H1 (cell line): Measurements from ENCODE around the gene UBAC1. TPM values are rescaled to one million over a fixed set of nuclear protein-coding genes. Genes with fewer than 3 reads are reported as not detected.

Source experiments
- CTCF ChIA-PET: fragments of 300-600 bp; sonication (Branson Sonifier 250); formaldehyde crosslinking; loops from one replicate; lab custom pipeline; 2021; ENCODE audit not compliant: partially characterized antibody; lab: Charles Lee
- POLR2A ChIA-PET: fragments of 300-600 bp; sonication (Branson Sonifier 250); formaldehyde crosslinking; loops from one replicate; lab custom pipeline; 2021; ENCODE audit warnings: inconsistent platforms; ENCODE audit not compliant: partially characterized antibody; lab: Charles Lee
- DNase-seq, 2 experiments: peaks; one replicate each; pipeline versions ENCODE4 v3.0.0 to v3.0.0-alpha.2; 2010 to 2022; ENCODE audit warnings: low spot score in 2 of 2, low read depth in 1 of 2, mixed read lengths in 1 of 2
- FAIRE-seq: peaks from 2 replicates; lab custom pipeline; 2011; peaks lifted over from hg19 to GRCh38; lab: Jason Lieb, UNC
- H2AFZ ChIP-seq: 2 replicates; pipeline ENCODE4 v1.8.1; 2012; ENCODE audit warnings: low read length, inconsistent platforms
- H2AK5ac ChIP-seq: 2 replicates; pipeline ENCODE4 v1.6.1; 2013; ENCODE audit warnings: low read depth, low read length
- H2BK120ac ChIP-seq: replicated peaks from 2 replicates; pipeline ENCODE3; 2013; ENCODE audit warnings: low read depth, low read length, inconsistent platforms
- H2BK12ac ChIP-seq: 2 replicates; pipeline ENCODE4 v1.6.1; 2013; ENCODE audit warnings: low read depth, low read length
- H2BK15ac ChIP-seq: 2 replicates; pipeline ENCODE4 v1.6.1; 2013; ENCODE audit warnings: low read length
- H2BK20ac ChIP-seq: 2 replicates; pipeline ENCODE4 v1.6.1; 2013; ENCODE audit warnings: low read length
- H2BK5ac ChIP-seq: 2 replicates; pipeline ENCODE4 v1.6.1; 2013; ENCODE audit warnings: low read depth, low read length
- H3K14ac ChIP-seq: 2 replicates; pipeline ENCODE4 v1.6.1; 2013; ENCODE audit warnings: inconsistent platforms; ENCODE audit not compliant: insufficient read length
- H3K18ac ChIP-seq: 2 replicates; pipeline ENCODE4 v1.6.1; 2013; ENCODE audit warnings: low read length; ENCODE audit errors: extremely low read depth
- H3K23ac ChIP-seq: 2 replicates; pipeline ENCODE4 v1.6.1; 2013; ENCODE audit warnings: inconsistent platforms; ENCODE audit not compliant: insufficient read length
- H3K23me2 ChIP-seq: 2 replicates; pipeline ENCODE4 v1.6.1; 2013; ENCODE audit warnings: low read depth, low read length
- H3K27ac ChIP-seq: 2 replicates; pipeline ENCODE4 v1.6.1; 2011; ENCODE audit warnings: low read depth, low read length, inconsistent platforms
- H3K27me3 ChIP-seq, 4 experiments: replicated peaks in 1 of 4; 1 replicate in 1 of 4; 2 replicates in 3 of 4; pipeline versions ENCODE4 v1.6.1 to v1.8.1; 2011 to 2013; ENCODE audit warnings: low read length in 3 of 4, mild to moderate bottlenecking in 3 of 4, inconsistent platforms in 2 of 4, mixed read lengths in 2 of 4, moderate library complexity in 1 of 4; ENCODE audit not compliant: control insufficient read depth in 3 of 4, insufficient read depth in 3 of 4; ENCODE audit errors: extremely low read depth in 1 of 4
- H3K36me3 ChIP-seq, 4 experiments: 2 replicates each; pipeline versions ENCODE4 v1.6.1 to v1.8.1; 2011 to 2013; ENCODE audit warnings: mild to moderate bottlenecking in 4 of 4, low read length in 3 of 4, moderate library complexity in 2 of 4, control low read depth in 1 of 4, inconsistent platforms in 1 of 4; ENCODE audit not compliant: insufficient read depth in 4 of 4, control insufficient read depth in 2 of 4
- H3K4ac ChIP-seq: replicated peaks from 2 replicates; pipeline ENCODE3; 2013; ENCODE audit warnings: low read length, low read depth, mixed read lengths, inconsistent platforms; ENCODE audit not compliant: insufficient read length
- H3K4me1 ChIP-seq, 4 experiments: replicated peaks in 1 of 4; 1 replicate in 1 of 4; 2 replicates in 3 of 4; pipeline versions ENCODE4 v1.6.1 to v1.8.1; 2011 to 2013; ENCODE audit warnings: low read length in 3 of 4, inconsistent platforms in 2 of 4, mixed read lengths in 1 of 4; ENCODE audit not compliant: insufficient read depth in 4 of 4, control insufficient read depth in 3 of 4
- H3K4me2 ChIP-seq, 2 experiments: 2 replicates each; pipeline versions ENCODE4 v1.6.1 to v1.8.1; 2011 to 2013; ENCODE audit warnings: low read depth in 2 of 2, low read length in 2 of 2, control low read depth in 1 of 2, inconsistent platforms in 1 of 2, mild to moderate bottlenecking in 1 of 2; ENCODE audit not compliant: insufficient read depth in 1 of 2
- H3K4me3 ChIP-seq, 4 experiments: fragments of 200-600, 300-600 bp in 1 of 4; sonication (generic), shearing (Covaris generic), sonication (Bioruptor Twin) in 1 of 4; 2 replicates each; pipeline versions ENCODE4 v1.5.1 to v1.8.1; 2011 to 2016; ENCODE audit warnings: low read length in 4 of 4, low read depth in 3 of 4, control low read depth in 2 of 4, inconsistent platforms in 2 of 4, mild to moderate bottlenecking in 2 of 4, mixed read lengths in 1 of 4, moderate library complexity in 1 of 4; ENCODE audit not compliant: insufficient read depth in 2 of 4; ENCODE audit errors: extremely low read depth in 1 of 4
- H3K56ac ChIP-seq: replicated peaks from 2 replicates; pipeline ENCODE3; 2013; ENCODE audit warnings: low read depth, mild to moderate bottlenecking, mixed read lengths, low read length, inconsistent platforms; ENCODE audit not compliant: insufficient read length
- H3K79me1 ChIP-seq: 2 replicates; pipeline ENCODE4 v1.6.1; 2013; ENCODE audit warnings: low read depth, low read length, control low read depth
- H3K79me2 ChIP-seq, 2 experiments: 2 replicates each; pipeline versions ENCODE4 v1.6.1 to v1.8.1; 2012 to 2013; ENCODE audit warnings: low read length in 2 of 2, mild to moderate bottlenecking in 2 of 2, inconsistent platforms in 1 of 2; ENCODE audit not compliant: insufficient read depth in 2 of 2, control insufficient read depth in 1 of 2
- H3K9ac ChIP-seq, 4 experiments: replicated peaks in 1 of 4; 1 replicate in 1 of 4; 2 replicates in 3 of 4; pipeline versions ENCODE4 v1.6.1 to v1.8.1; 2011 to 2013; ENCODE audit warnings: low read depth in 3 of 4, low read length in 3 of 4, control low read depth in 2 of 4, mild to moderate bottlenecking in 2 of 4, moderate library complexity in 2 of 4, inconsistent platforms in 1 of 4; ENCODE audit errors: extremely low read depth in 1 of 4
- H3K9me3 ChIP-seq, 2 experiments: 2 replicates each; pipeline versions ENCODE4 v1.6.1 to v1.8.1; 2012 to 2013; ENCODE audit warnings: mild to moderate bottlenecking in 2 of 2, moderate library complexity in 2 of 2, control low read depth in 1 of 2, inconsistent platforms in 1 of 2, low read depth in 1 of 2, low read length in 1 of 2, mixed read lengths in 1 of 2; ENCODE audit not compliant: insufficient read depth in 2 of 2
- H4K20me1 ChIP-seq, 2 experiments: replicated peaks in 1 of 2; 2 replicates each; pipeline versions ENCODE3 to v1.8.1; 2011 to 2013; ENCODE audit warnings: inconsistent platforms in 2 of 2, low read length in 2 of 2, mild to moderate bottlenecking in 1 of 2; ENCODE audit not compliant: insufficient read depth in 2 of 2, control insufficient read depth in 1 of 2
- H4K5ac ChIP-seq: 2 replicates; pipeline ENCODE4 v1.6.1; 2013; ENCODE audit warnings: low read length, low read depth, mixed read lengths, inconsistent platforms; ENCODE audit not compliant: insufficient read length
- H4K8ac ChIP-seq: 2 replicates; pipeline ENCODE4 v1.8.0; 2013; ENCODE audit warnings: mild to moderate bottlenecking, moderate library complexity, low read length, inconsistent platforms; ENCODE audit not compliant: insufficient read depth; ENCODE audit errors: extremely low read depth
- H4K91ac ChIP-seq: replicated peaks from 2 replicates; pipeline ENCODE3; 2013; ENCODE audit warnings: low read length, mixed read lengths, inconsistent platforms; ENCODE audit not compliant: insufficient read length
- CBX5 ChIP-seq: fragments of 300-800, 300-1000 bp; sonication (generic); IDR thresholded peaks from 2 replicates; pipeline ENCODE4 v1.7.1; 2016; ENCODE audit warnings: antibody characterized with exemption, low read length, low read depth
- CBX8 ChIP-seq: fragments of 300-800, 300-1000 bp; sonication (generic); IDR thresholded peaks from 2 replicates; pipeline ENCODE4 v1.7.1; 2016; ENCODE audit warnings: low read depth, low read length, borderline replicate concordance
- CHD1 ChIP-seq: IDR thresholded peaks from 2 replicates; pipeline ENCODE4 v1.6.1; 2012; ENCODE audit warnings: low read depth, low read length, improper control_type of control experiment
- CREB1 ChIP-seq: IDR thresholded peaks from 2 replicates; pipeline ENCODE4 v1.6.1; 2012; ENCODE audit warnings: inconsistent platforms
- E2F6 ChIP-seq: IDR thresholded peaks from 2 replicates; pipeline ENCODE4 v1.6.1; 2012; ENCODE audit warnings: inconsistent platforms
- GABPA ChIP-seq: IDR thresholded peaks from 2 replicates; pipeline ENCODE4 v1.6.1; 2011; ENCODE audit warnings: mild to moderate bottlenecking, low read length, moderate library complexity, borderline replicate concordance; ENCODE audit not compliant: insufficient read depth
- KDM4A ChIP-seq: IDR thresholded peaks from one replicate; pipeline ENCODE4 v1.7.1; 2012; ENCODE audit warnings: low read depth, mild to moderate bottlenecking, moderate library complexity, low read length, inconsistent platforms; ENCODE audit not compliant: severe bottlenecking
- WGBS, 2 experiments: shearing (Covaris generic) in 1 of 2; methylation state at CpG; one replicate each; pipeline versions ENCODE4 v1.1.6 to v1.1.7; 2013 to 2015; ENCODE audit warnings: low lambda C conversion rate in 2 of 2, mixed read lengths in 2 of 2, inconsistent platforms in 1 of 2, low coverage in 1 of 2, missing lambda C conversion rate in 1 of 2; ENCODE audit not compliant: insufficient replicate concordance in 2 of 2, insufficient coverage in 1 of 2, insufficient read length in 1 of 2; ENCODE audit errors: extremely low coverage in 1 of 2, missing lambda C conversion rate in 1 of 2; 5-methylcytosine and 5-hydroxymethylcytosine counted together
- polyA plus RNA-seq, 7 experiments: library from polyadenylated mRNA; depleted of rRNA in 3 of 7; stranded (reverse) in 5 of 7; unstranded in 2 of 7; fragments of >200 nt in 5 of 7; fragments of 200-250 nt in 2 of 7; gene quantifications; 1 replicate in 5 of 7; 2 replicates in 1 of 7; 4 replicates in 1 of 7; pipeline versions ENCODE4 v1.2.1 to v1.2.3, GENCODE V29; 2011 to 2013; ENCODE audit warnings: missing spikeins in 2 of 7, mixed read lengths in 2 of 7
- total RNA-seq: library from RNA; stranded (reverse); fragmentation: NEBNext Ultra II Directional; extraction: Animal tissue kit (Norgen Biotek cat#: 25700); gene quantifications from 2 replicates; pipeline ENCODE4 v1.2.1, GENCODE V29; 2021

UBAC1 gene
- total and polyA plus RNA-seq, 2 of the 8 experiments (the other 6 are each of a cell fraction or from before 2014, with no cell fraction given): 59.3 to 85.2 TPM

- no peak for FAIRE-seq
- Histone ChIP-seq H3K9ac (no peak overlapping the region), H4K5ac (no peak overlapping the region), H3K27me3 (no peaks in the 10 kb centered on the region), H3K4me3 (peak overlapping the region in 1 of 4 experiments; percentile 14; a peak in 1 of 8 replicates), H3K14ac (no peak overlapping the region), H3K27ac (no peak overlapping the region), H2BK12ac (no peak overlapping the region), H3K4me1 (peaks cover 9 to 13% (median 10%) of the 10 kb centered on the region in 4 experiments), H2BK120ac (no peak overlapping the region), H3K4me2 (peak overlapping the region in 1 of 2 experiments; percentile 68; a peak in 2 of 4 replicates), H4K20me1 (peaks cover 14 to 26% of the 10 kb centered on the region in 2 experiments), H2AK5ac (no peak overlapping the region), H2BK20ac (no peak overlapping the region), H3K79me1 (peaks cover 13% of the 10 kb centered on the region), H2AFZ (no peak overlapping the region)
- CTCF ChIA-PET: interaction anchor here (0.6 to 1.6 kb wide), 4 partner anchors 26 to 220 kb away, joined by 3 to 4 read pairs (median 4); no protein-coding TSS in a partner anchor
- WGBS, 2 experiments: 63% methylated on average over 3 of the region's 3 CpGs; no CpG with 5 or more reads in 1 of the 2 experiments
- TF ChIP-seq CBX5 (no peak), CREB1 (no peak), E2F6 (no peak), CBX8 (no peak), KDM4A (no peak), CHD1 (no peak), GABPA (no peak)
- TF ChIP-seq, all 59 proteins: peak for 0
- POLR2A ChIA-PET: no interaction called here
- Histone ChIP-seq H3K56ac (no peak overlapping the region), H2BK5ac (no peak overlapping the region), H3K4ac (no peak overlapping the region), H3K18ac (no peak overlapping the region), H3K79me2 (peaks cover 64 to 84% of the 10 kb centered on the region in 2 experiments), H3K23me2 (peaks cover 3% of the 10 kb centered on the region), H4K8ac (no peak overlapping the region), H3K36me3 (peaks cover 0 to 5% (median 0%) of the 10 kb centered on the region in 4 experiments; a peak in 2 of 8 replicates), H3K23ac (no peak overlapping the region), H4K91ac (no peak overlapping the region), H3K9me3 (no peaks in the 10 kb centered on the region; a peak in 1 of 4 replicates), H2BK15ac (no peak overlapping the region)
- no peak for DNase-seq
Observed at GRCh38 chr9:135903358-135903656, 57.9 kb downstream of the UBAC1 start.
